ENCODE results near the gene STARD7.

DNA sequence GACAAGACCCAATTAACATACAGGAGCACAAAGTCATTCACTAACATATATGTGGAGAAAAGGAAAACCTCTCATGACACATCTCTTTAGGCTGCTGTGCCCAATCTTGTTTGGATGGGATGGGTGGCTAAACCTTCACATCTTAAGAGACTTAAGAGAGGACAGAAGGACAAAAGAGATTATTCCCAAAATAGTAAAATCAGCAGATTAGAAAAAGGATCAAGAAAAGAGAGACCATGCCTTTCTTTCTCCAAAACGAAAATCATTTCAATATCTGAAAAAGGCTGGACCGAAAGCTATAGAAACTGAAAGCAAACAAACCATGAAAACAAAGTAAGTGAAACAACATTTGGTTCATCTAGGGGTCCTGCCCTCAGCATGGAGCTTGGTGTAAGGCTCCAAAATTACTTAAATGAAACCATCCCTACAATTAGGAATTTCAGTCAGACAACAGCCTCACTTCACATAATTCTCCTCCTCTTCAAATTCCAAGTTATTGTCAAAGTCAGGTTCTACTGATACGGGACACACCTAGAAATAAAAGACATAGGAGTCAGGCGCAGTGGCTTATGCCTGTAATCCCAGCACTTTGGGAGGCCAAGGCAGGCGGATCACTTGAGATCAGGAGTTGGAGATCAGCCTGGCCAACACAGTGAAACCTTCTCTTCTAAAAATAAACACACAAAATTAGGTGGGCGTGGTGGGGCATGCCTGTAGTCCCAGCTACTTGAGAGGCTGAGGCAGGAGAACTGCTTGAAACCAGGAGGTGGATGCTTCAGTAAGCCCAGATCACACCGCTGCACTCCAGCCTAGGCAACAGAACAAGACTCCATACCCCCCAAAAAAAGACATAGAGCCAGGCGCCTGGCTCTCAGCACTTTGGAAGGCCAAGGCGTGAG, 5.2 kb downstream of the STARD7 start:
- TF ChIP-seq, protein P1, sequence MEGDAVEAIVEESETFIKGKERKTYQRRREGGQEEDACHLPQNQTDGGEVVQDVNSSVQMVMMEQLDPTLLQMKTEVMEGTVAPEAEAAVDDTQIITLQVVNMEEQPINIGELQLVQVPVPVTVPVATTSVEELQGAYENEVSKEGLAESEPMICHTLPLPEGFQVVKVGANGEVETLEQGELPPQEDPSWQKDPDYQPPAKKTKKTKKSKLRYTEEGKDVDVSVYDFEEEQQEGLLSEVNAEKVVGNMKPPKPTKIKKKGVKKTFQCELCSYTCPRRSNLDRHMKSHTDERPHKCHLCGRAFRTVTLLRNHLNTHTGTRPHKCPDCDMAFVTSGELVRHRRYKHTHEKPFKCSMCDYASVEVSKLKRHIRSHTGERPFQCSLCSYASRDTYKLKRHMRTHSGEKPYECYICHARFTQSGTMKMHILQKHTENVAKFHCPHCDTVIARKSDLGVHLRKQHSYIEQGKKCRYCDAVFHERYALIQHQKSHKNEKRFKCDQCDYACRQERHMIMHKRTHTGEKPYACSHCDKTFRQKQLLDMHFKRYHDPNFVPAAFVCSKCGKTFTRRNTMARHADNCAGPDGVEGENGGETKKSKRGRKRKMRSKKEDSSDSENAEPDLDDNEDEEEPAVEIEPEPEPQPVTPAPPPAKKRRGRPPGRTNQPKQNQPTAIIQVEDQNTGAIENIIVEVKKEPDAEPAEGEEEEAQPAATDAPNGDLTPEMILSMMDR (IDR thresholded peaks at IDR 0.05; ENCODE audit: low read depth, low read length, poor library complexity, severe bottlenecking) = no peak
- TF ChIP-seq EZH2phosphoT487 (IDR thresholded peaks at IDR 0.05; ENCODE audit: borderline replicate concordance, low read length) = no peak
